Testis (tissue), 2 donors: ENCODE results near the gene PCDHB12.

Source experiments
- CTCF ChIP-seq, 3 experiments: fragments of 450-650 bp in 2 of 3; fragments of 200-600 bp in 1 of 3; sonication (generic) in 1 of 3; IDR thresholded peaks; one replicate each; pipeline ENCODE4 v1.5.1; 2016 to 2019; ENCODE audit warnings: antibody characterized with exemption in 3 of 3, mild to moderate bottlenecking in 2 of 3, moderate library complexity in 1 of 3
- POLR2A ChIP-seq: fragments of 450-650 bp; IDR thresholded peaks from one replicate; pipeline ENCODE4 v1.6.1; 2017; ENCODE audit warnings: antibody characterized with exemption, mild to moderate bottlenecking, moderate library complexity

- TF ChIP-seq CTCF (IDR thresholded peaks at IDR 0.05), result no peak
- TF ChIP-seq POLR2A, result no peak
Measured at GRCh38 chr5:141258464-141258863, 49.9 kb downstream of the PCDHB12 start.
